ENCODE results near the gene RMND1. TPM values are rescaled to one million over a fixed set of nuclear protein-coding genes. Genes with fewer than 3 reads are reported as not detected.
"Not testable (repeated sequence)": the region's sequence is repeated elsewhere in the genome, so short reads cannot be mapped to it uniquely, and the experiment has no call there.

Gene RMND1
- total RNA-seq, 1 donor from 2014 or later, result 18.2 TPM

- no peak for DNase-seq (ENCODE audit: extremely low read depth, low read depth, low spot score)
Measured at GRCh38 chr6:151452750-151453427, 963 bp upstream of the RMND1 start.

GRCh38 chr6:151451417-151451949, 443 bp downstream of the RMND1 start:
- DNase-seq (ENCODE audit: extremely low read depth, low read depth, low spot score), result no peak

- not testable (repeated sequence) for DNase-seq (ENCODE audit: extremely low read depth, low read depth, low spot score)
Measured at GRCh38 chr6:151450928-151451327, 998 bp downstream of the RMND1 start.

GRCh38 chr6:151448623-151449022, 3.3 kb downstream of the RMND1 start:
- DNase-seq (ENCODE audit: extremely low read depth, low read depth, low spot score), result no peak

- no peak for DNase-seq (ENCODE audit: extremely low read depth, low read depth, low spot score)
Measured at GRCh38 chr6:151447237-151447636, 4.7 kb downstream of the RMND1 start.

GRCh38 chr6:151445482-151445881, 6.4 kb downstream of the RMND1 start:
- DNase-seq (ENCODE audit: extremely low read depth, low read depth, low spot score), result peak; percentile 65

- no peak for DNase-seq (ENCODE audit: extremely low read depth, low read depth, low spot score)
Measured at GRCh38 chr6:151443911-151444621, 7.9 kb downstream of the RMND1 start.

- no peak for DNase-seq (ENCODE audit: extremely low read depth, low read depth, low spot score)
Measured at GRCh38 chr6:151443454-151443853, 8.5 kb downstream of the RMND1 start.

- DNase-seq (ENCODE audit: extremely low read depth, low read depth, low spot score), result no peak
Measured at GRCh38 chr6:151442371-151442770, 9.6 kb downstream of the RMND1 start.

- no peak for DNase-seq (ENCODE audit: extremely low read depth, low read depth, low spot score)
Measured at GRCh38 chr6:151441390-151442166, 10.3 kb downstream of the RMND1 start.

- DNase-seq (ENCODE audit: extremely low read depth, low read depth, low spot score), result no peak
Measured at GRCh38 chr6:151440930-151441329, 11.0 kb downstream of the RMND1 start.

GRCh38 chr6:151440498-151440897, 11.4 kb downstream of the RMND1 start:
- no peak for DNase-seq (ENCODE audit: extremely low read depth, low read depth, low spot score)

- no peak for DNase-seq (ENCODE audit: extremely low read depth, low read depth, low spot score)
Measured at GRCh38 chr6:151437401-151437800, 14.5 kb downstream of the RMND1 start.

GRCh38 chr6:151436802-151437201, 15.1 kb downstream of the RMND1 start:
- no peak for DNase-seq (ENCODE audit: extremely low read depth, low read depth, low spot score)

GRCh38 chr6:151436300-151436699, 15.6 kb downstream of the RMND1 start:
- DNase-seq (ENCODE audit: extremely low read depth, low read depth, low spot score), result no peak

GRCh38 chr6:151434369-151434768, 17.6 kb downstream of the RMND1 start:
- DNase-seq (ENCODE audit: extremely low read depth, low read depth, low spot score), result no peak

GRCh38 chr6:151432651-151433050, 19.3 kb downstream of the RMND1 start:
- DNase-seq (ENCODE audit: extremely low read depth, low read depth, low spot score), result no peak

- no peak for DNase-seq (ENCODE audit: extremely low read depth, low read depth, low spot score)
Measured at GRCh38 chr6:151431337-151431736, 20.6 kb downstream of the RMND1 start.

- no peak for DNase-seq (ENCODE audit: extremely low read depth, low read depth, low spot score)
Measured at GRCh38 chr6:151430886-151431285, 21.0 kb downstream of the RMND1 start.

GRCh38 chr6:151428093-151428735, 23.7 kb downstream of the RMND1 start:
- no peak for DNase-seq (ENCODE audit: extremely low read depth, low read depth, low spot score)

- DNase-seq (ENCODE audit: extremely low read depth, low read depth, low spot score), result no peak
Measured at GRCh38 chr6:151425561-151425960, 26.4 kb downstream of the RMND1 start.

Measured in glomerular endothelial cell (primary cell).